ENCODE data around the gene RYR2. TPM values are rescaled to one million over a fixed set of nuclear protein-coding genes. Genes with fewer than 3 reads are reported as not detected.
"Not testable (repeated sequence)": the region's sequence is repeated elsewhere in the genome, so short reads cannot be mapped to it uniquely, and the experiment has no call there.

Gene RYR2
- total RNA-seq, 3 donors from 2014 or later, result 0.35 to 5.9 (median 0.94) TPM

GRCh38 chr1:237832858-237833257, 790.9 kb downstream of the RYR2 start:
- intact Hi-C loops (cut with DNase I, micrococcal nuclease), result no loop called here
- Histone ChIP-seq H3K9me3 (no peaks in the 10 kb centered on the region), H3K4me1 (ENCODE audit: low read depth) (no peaks in the 10 kb centered on the region), H3K36me3 (ENCODE audit: low read depth) (no peaks in the 10 kb centered on the region), H3K4me3 (no peak overlapping the region)
- ATAC-seq (no peak), DNase-seq (no peak)
- no peak for TF ChIP-seq CTCF (IDR thresholded peaks at IDR 0.05)

DNA sequence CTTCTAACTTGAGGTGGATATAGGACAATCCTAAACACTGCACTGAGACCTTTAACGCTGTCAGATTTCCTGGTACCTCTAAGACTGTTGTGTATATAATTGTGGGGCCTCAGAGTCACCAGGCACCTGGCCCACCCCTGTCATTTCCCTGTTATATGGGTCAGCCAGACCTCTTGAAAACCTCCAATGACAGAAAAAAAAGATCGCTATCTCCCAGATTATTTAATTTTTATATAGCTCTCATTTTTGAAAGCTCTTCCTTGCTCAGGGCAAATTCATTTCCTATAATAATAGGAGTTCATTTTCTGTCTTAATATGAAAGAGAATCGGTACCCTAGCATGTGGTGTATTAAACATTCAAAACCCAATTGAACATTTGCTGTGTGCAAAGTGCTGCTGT, 792.1 kb downstream of the RYR2 start:
- ATAC-seq (no peak), DNase-seq (no peak)
- Histone ChIP-seq H3K36me3 (ENCODE audit: low read depth) (no peaks in the 10 kb centered on the region), H3K9me3 (no peaks in the 10 kb centered on the region), H3K4me3 (no peak overlapping the region), H3K4me1 (ENCODE audit: low read depth) (no peaks in the 10 kb centered on the region)
- intact Hi-C loops (cut with DNase I, micrococcal nuclease), result no loop called here
- TF ChIP-seq CTCF (IDR thresholded peaks at IDR 0.05), result no peak

- no peak for DNase-seq
- no peak for ATAC-seq
- H3K9me3 ChIP-seq, result no peaks in the 10 kb centered on the region
- no peak overlapping the region for H3K4me3 ChIP-seq
- H3K4me1 ChIP-seq (ENCODE audit: low read depth), result no peaks in the 10 kb centered on the region
- no peaks in the 10 kb centered on the region for H3K36me3 ChIP-seq (ENCODE audit: low read depth)
- intact Hi-C loops (cut with DNase I, micrococcal nuclease), result no loop called here
- TF ChIP-seq CTCF (IDR thresholded peaks at IDR 0.05), result no peak
These were observed 792.5 kb downstream of the RYR2 start for GRCh38 chr1:237834461-237834860.

- Histone ChIP-seq H3K4me3 (no peak overlapping the region), H3K36me3 (ENCODE audit: low read depth) (no peaks in the 10 kb centered on the region), H3K9me3 (no peaks in the 10 kb centered on the region), H3K4me1 (ENCODE audit: low read depth) (no peaks in the 10 kb centered on the region)
- ATAC-seq (no peak), DNase-seq (no peak)
- no peak for TF ChIP-seq CTCF (IDR thresholded peaks at IDR 0.05)
- intact Hi-C loops (cut with DNase I, micrococcal nuclease), result no loop called here
These were observed 796.3 kb downstream of the RYR2 start for GRCh38 chr1:237838320-237838719.

GRCh38 chr1:237838904-237839534, 797.0 kb downstream of the RYR2 start:
- Histone ChIP-seq H3K9me3 (no peaks in the 10 kb centered on the region), H3K4me3 (no peak overlapping the region), H3K4me1 (ENCODE audit: low read depth) (no peaks in the 10 kb centered on the region), H3K36me3 (ENCODE audit: low read depth) (no peaks in the 10 kb centered on the region)
- intact Hi-C loops (cut with DNase I, micrococcal nuclease), result no loop called here
- DNase-seq, result no peak
- ATAC-seq, result no peak
- TF ChIP-seq CTCF (IDR thresholded peaks at IDR 0.05), result no peak

DNA sequence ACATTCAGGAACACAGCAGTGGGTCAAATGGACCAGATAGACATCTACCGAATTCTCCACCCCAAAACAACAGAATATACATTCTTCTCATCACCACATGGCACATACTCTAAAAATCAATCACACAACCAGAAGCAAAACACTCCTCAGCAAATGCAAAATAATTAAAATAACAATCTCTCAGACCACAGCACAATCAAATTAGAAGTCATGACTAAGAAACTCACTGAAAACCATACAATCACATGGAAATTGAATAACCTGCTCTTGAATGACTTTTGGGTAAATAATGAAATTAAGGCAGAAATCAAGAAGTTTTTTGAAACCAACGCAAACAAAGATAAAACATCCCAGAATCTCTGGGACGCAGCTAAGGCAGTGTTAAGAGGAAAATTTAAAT, 799.5 kb downstream of the RYR2 start:
- H3K36me3 ChIP-seq (ENCODE audit: low read depth), result no peaks in the 10 kb centered on the region
- intact Hi-C loops (cut with DNase I, micrococcal nuclease), result no loop called here
- no peaks in the 10 kb centered on the region for H3K4me1 ChIP-seq (ENCODE audit: low read depth)
- no peak for TF ChIP-seq CTCF (IDR thresholded peaks at IDR 0.05)
- ATAC-seq (no peak), DNase-seq (no peak)
- no peaks in the 10 kb centered on the region for H3K9me3 ChIP-seq
- no peak overlapping the region for H3K4me3 ChIP-seq

DNA sequence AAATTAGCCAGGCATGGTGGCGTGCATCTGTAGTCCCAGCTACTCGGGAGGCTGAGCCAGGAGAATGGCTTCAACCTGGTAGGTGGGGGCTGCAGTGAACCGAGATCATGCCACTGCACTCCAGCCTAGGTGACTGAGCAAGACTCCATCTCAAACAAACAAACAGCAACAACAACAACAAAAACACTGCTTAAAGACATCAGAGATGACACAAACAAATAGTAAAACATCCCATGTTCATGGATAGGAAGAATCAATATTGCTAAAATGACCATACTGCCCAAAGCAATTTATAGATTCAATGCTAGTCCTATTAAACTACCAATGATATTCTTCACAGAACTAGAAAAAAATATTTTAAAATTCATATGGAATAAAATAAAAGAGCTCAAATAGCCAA, 801.5 kb downstream of the RYR2 start:
- H3K9me3 ChIP-seq; H3K36me3 ChIP-seq (ENCODE audit: low read depth); H3K4me3 ChIP-seq; ATAC-seq; intact Hi-C loops (cut with DNase I, micrococcal nuclease); H3K4me1 ChIP-seq (ENCODE audit: low read depth); DNase-seq: not testable (repeated sequence)
